Cardiac septum (tissue), 1 donor: Measurements from ENCODE around the gene TOP1. TPM values are rescaled to one million over a fixed set of nuclear protein-coding genes. Genes with fewer than 3 reads are reported as not detected.

Experiments
- DNase-seq: peaks from one replicate; pipeline ENCODE4 v3.0.0-alpha.2; 2020; ENCODE audit warnings: low spot score
- intact Hi-C: fragments of 100-400 bp; cut with DNase I; formaldehyde crosslinking; loops from one replicate; pipeline ENCODE4 v1.14.0; 2022
- total RNA-seq: library from RNA; stranded (reverse); fragmentation: NEBNext Ultra II Directional; extraction: Animal tissue kit (Norgen Biotek cat#: 25700); gene quantifications from one replicate; pipeline ENCODE4 v1.2.1, GENCODE V29; 2021
- donor health status: DM: no; HTN: no; CAD: no.

The TOP1 gene
- total RNA-seq, 1 donor from 2014 or later = 23.5 TPM

GRCh38 chr20:41151134-41151869 lies 122.7 kb downstream of the TOP1 start:
- intact Hi-C loops = no loop called here
- no peak for DNase-seq

- intact Hi-C loops = no loop called here
- no peak for DNase-seq
Observed at GRCh38 chr20:41152108-41152757, 123.6 kb downstream of the TOP1 start.

- intact Hi-C loops = no loop called here
- no peak for DNase-seq
Observed at GRCh38 chr20:41154436-41155176, 126.0 kb downstream of the TOP1 start.

- no peak for DNase-seq
- intact Hi-C loops = no loop called here
Observed at GRCh38 chr20:41155261-41155660, 126.6 kb downstream of the TOP1 start.

- DNase-seq = no peak
- intact Hi-C loops = no loop called here
Observed at GRCh38 chr20:41158082-41158625, 129.5 kb downstream of the TOP1 start.

GRCh38 chr20:41159547-41159946 lies 130.9 kb downstream of the TOP1 start:
- DNase-seq = no peak
- intact Hi-C loops = no loop called here

- intact Hi-C loops = no loop called here
- no peak for DNase-seq
Observed at GRCh38 chr20:41160686-41161085, 132.1 kb downstream of the TOP1 start.

- intact Hi-C loops = no loop called here
Observed at GRCh38 chr20:41161886-41162285, 133.3 kb downstream of the TOP1 start.

GRCh38 chr20:41162396-41162795 lies 133.8 kb downstream of the TOP1 start:
- intact Hi-C loops = no loop called here
- no peak for DNase-seq

More at GRCh38 chr20:41161886-41162285, 133.3 kb downstream of the TOP1 start:
- DNase-seq = no peak

GRCh38 chr20:41163821-41164220 lies 135.2 kb downstream of the TOP1 start:
- intact Hi-C loops = no loop called here
- no peak for DNase-seq

GRCh38 chr20:41165001-41165882 lies 136.6 kb downstream of the TOP1 start:
- DNase-seq = no peak
- intact Hi-C loops = no loop called here

- intact Hi-C loops = no loop called here
- peak; percentile 62 for DNase-seq
Observed at GRCh38 chr20:41166201-41167117, 137.8 kb downstream of the TOP1 start.

- DNase-seq = peak; percentile 12
- intact Hi-C loops = no loop called here
Observed at GRCh38 chr20:41167118-41167470, 138.5 kb downstream of the TOP1 start.

GRCh38 chr20:41167481-41168253 lies 139.0 kb downstream of the TOP1 start:
- peak; percentile 73 for DNase-seq
- intact Hi-C loops = no loop called here

GRCh38 chr20:41168281-41169161 lies 139.9 kb downstream of the TOP1 start:
- intact Hi-C loops = no loop called here
- DNase-seq = peak; percentile 58

GRCh38 chr20:41169162-41169690 lies 140.6 kb downstream of the TOP1 start:
- intact Hi-C loops = no loop called here
- DNase-seq = peak; percentile 58
